ENCODE results near the gene CTNNA3.

CTNNA3 gene

DNA sequence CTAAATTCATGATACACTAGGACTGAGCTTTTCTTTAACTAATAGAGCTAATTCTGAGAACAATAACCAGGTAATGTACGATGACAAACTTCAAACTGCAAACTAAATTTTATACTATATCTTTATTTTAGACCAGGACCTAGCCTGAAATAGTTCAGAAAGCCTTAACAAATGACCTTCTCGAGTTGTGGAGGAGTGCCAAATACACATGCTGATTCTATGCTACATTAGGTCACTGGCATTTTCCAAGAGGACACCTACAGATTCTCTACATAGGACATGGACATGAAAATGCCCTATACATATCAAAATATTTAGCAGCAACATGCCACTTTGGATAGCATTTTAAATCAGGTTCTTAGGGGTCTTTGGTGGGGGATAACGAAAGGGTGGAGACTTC, 814.2 kb downstream of the CTNNA3 start:
- H3K36me3 ChIP-seq (ENCODE audit: control insufficient read depth in 1 of 2, insufficient read depth in 2 of 2, low read length in 2 of 2) = no peaks in the 10 kb centered on the region
- H3K27me3 ChIP-seq (ENCODE audit: low read depth, low read length) = no peaks in the 10 kb centered on the region
- no peaks in the 10 kb centered on the region for H3K9me3 ChIP-seq (ENCODE audit: control insufficient read depth in 1 of 2, low read length in 2 of 2)
- H3K4me3 ChIP-seq (ENCODE audit: low read depth in 1 of 2, low read length in 2 of 2) = no peak overlapping the region
- no peak overlapping the region for H3K27ac ChIP-seq (ENCODE audit: low read length)
- H3K4me1 ChIP-seq (ENCODE audit: control insufficient read depth in 1 of 2, insufficient read depth in 2 of 2, low read length in 2 of 2) = no peaks in the 10 kb centered on the region

DNA sequence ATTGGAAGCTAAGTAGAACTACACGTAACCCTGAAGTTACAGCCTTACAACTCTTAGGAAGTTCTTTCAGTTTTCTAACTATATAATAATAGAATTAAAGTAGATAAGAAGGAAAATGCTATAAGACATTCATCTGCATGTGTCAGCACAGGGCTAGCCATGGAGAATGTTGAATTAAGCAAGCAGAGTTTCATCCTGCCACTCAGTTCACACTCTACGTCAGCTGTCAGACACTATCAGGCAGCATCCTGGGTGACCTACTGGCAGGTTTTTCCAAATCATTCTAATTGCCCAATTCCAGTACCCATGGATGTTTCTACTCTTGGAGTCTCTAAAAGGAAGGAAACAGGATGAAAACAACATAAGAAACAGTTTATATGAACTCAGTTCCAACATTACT, 815.2 kb downstream of the CTNNA3 start:
- Histone ChIP-seq H3K27me3 (ENCODE audit: low read depth, low read length) (no peaks in the 10 kb centered on the region), H3K4me3 (ENCODE audit: low read depth in 1 of 2, low read length in 2 of 2) (no peak overlapping the region), H3K4me1 (ENCODE audit: control insufficient read depth in 1 of 2, insufficient read depth in 2 of 2, low read length in 2 of 2) (no peaks in the 10 kb centered on the region), H3K9me3 (ENCODE audit: control insufficient read depth in 1 of 2, low read length in 2 of 2) (no peaks in the 10 kb centered on the region), H3K27ac (ENCODE audit: low read length) (no peak overlapping the region), H3K36me3 (ENCODE audit: control insufficient read depth in 1 of 2, insufficient read depth in 2 of 2, low read length in 2 of 2) (no peaks in the 10 kb centered on the region)

DNA sequence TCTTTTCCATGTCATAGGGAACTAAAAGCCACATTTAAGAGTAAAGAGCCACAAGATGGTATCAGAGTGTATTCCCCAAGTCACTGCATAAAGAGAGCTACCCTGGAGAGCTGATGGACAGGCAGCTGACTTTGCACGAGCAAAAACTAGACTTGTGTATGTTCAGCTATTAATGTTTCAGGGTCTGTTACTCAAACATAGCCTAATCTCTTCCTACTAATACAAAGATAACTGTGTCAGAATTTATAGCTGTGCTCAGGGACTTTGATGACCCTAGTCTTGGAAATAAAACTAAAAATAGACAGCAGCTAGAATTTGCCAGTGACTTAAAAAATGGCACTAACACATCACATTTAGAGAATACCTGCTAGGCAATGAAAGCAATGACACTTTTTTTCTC, 815.7 kb downstream of the CTNNA3 start:
- Histone ChIP-seq H3K27me3 (ENCODE audit: low read depth, low read length) (no peaks in the 10 kb centered on the region), H3K27ac (ENCODE audit: low read length) (no peak overlapping the region), H3K4me3 (ENCODE audit: low read depth in 1 of 2, low read length in 2 of 2) (no peak overlapping the region), H3K4me1 (ENCODE audit: control insufficient read depth in 1 of 2, insufficient read depth in 2 of 2, low read length in 2 of 2) (no peaks in the 10 kb centered on the region), H3K36me3 (ENCODE audit: control insufficient read depth in 1 of 2, insufficient read depth in 2 of 2, low read length in 2 of 2) (no peaks in the 10 kb centered on the region), H3K9me3 (ENCODE audit: control insufficient read depth in 1 of 2, low read length in 2 of 2) (no peaks in the 10 kb centered on the region)

DNA sequence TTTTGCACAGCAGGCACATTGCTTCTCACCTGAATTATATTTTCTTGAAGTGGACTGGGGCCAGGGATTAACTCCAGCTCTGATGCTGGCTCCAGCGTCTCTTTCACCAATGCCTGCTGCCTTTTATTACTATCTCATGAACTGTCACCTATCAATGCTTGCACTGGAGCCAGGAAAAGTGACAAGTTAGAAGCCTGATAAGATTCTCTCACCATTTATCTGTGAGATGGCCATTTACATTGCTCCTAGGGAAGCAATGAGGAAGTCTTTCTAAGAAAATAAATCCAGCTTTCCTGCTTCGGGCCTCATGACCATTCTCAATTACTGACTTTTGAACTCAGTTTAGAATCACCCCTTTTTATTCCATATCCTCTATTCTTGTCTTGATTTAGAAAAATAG, 818.6 kb downstream of the CTNNA3 start:
- H3K36me3 ChIP-seq (ENCODE audit: control insufficient read depth in 1 of 2, insufficient read depth in 2 of 2, low read length in 2 of 2) = no peaks in the 10 kb centered on the region
- H3K27me3 ChIP-seq (ENCODE audit: low read depth, low read length) = no peaks in the 10 kb centered on the region
- H3K4me3 ChIP-seq (ENCODE audit: low read depth in 1 of 2, low read length in 2 of 2) = no peak overlapping the region
- H3K4me1 ChIP-seq (ENCODE audit: control insufficient read depth in 1 of 2, insufficient read depth in 2 of 2, low read length in 2 of 2) = no peaks in the 10 kb centered on the region
- H3K27ac ChIP-seq (ENCODE audit: low read length) = no peak overlapping the region
- no peaks in the 10 kb centered on the region for H3K9me3 ChIP-seq (ENCODE audit: control insufficient read depth in 1 of 2, low read length in 2 of 2)

DNA sequence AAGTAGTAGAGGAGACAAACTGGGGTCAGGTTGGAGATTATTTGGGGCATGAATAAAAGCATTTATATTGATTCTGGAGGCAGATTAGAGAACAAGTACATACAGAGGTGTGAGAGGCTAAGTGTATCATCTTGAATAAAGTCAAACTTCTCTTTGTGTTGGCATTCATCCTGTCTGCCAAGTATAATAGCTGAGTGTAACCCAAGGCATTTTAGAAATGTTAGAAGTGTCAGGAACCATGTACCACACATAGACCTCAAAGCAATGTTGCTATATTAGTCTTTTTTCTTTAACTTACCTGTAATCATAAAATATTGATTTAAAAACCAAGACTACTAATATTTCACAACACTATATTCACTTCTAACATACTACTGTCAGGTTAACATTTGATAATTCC, 826.4 kb downstream of the CTNNA3 start:
- no peaks in the 10 kb centered on the region for H3K27me3 ChIP-seq (ENCODE audit: low read depth, low read length)
- no peak overlapping the region for H3K27ac ChIP-seq (ENCODE audit: low read length)
- H3K4me3 ChIP-seq (ENCODE audit: low read depth in 1 of 2, low read length in 2 of 2) = no peak overlapping the region
- no peaks in the 10 kb centered on the region for H3K36me3 ChIP-seq (ENCODE audit: control insufficient read depth in 1 of 2, insufficient read depth in 2 of 2, low read length in 2 of 2)
- H3K4me1 ChIP-seq (ENCODE audit: control insufficient read depth in 1 of 2, insufficient read depth in 2 of 2, low read length in 2 of 2) = no peaks in the 10 kb centered on the region
- no peaks in the 10 kb centered on the region for H3K9me3 ChIP-seq (ENCODE audit: control insufficient read depth in 1 of 2, low read length in 2 of 2)

DNA sequence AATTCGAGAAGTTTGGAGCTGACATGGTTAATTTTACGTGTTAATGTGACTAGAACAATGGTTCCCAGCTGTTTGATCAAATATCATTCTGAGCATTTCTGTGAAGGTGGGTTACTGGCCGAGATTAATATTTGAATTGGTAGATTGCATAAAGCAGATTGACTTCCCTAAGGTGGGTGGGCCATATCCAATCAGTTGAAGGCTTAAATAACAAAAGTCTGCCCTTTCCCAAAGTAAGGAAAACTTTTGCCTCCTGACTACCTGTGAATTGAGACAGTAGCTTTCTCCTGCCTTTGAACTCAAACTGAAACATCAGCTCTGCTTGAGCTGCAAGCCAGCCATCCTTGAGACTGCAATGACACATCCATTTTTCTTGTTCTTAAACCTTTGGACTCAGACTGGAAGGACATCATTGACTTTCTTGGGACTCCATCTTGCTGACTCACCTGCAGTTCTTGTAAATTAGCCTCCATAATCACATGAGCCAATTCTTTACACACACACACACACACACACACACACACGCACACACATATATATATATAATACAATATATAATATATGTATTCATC, 833.2 kb downstream of the CTNNA3 start:
- Histone ChIP-seq H3K4me3 (ENCODE audit: low read depth in 1 of 2, low read length in 2 of 2) (no peak overlapping the region), H3K4me1 (ENCODE audit: control insufficient read depth in 1 of 2, insufficient read depth in 2 of 2, low read length in 2 of 2) (no peaks in the 10 kb centered on the region), H3K27ac (ENCODE audit: low read length) (no peak overlapping the region), H3K27me3 (ENCODE audit: low read depth, low read length) (no peaks in the 10 kb centered on the region), H3K36me3 (ENCODE audit: control insufficient read depth in 1 of 2, insufficient read depth in 2 of 2, low read length in 2 of 2) (no peaks in the 10 kb centered on the region), H3K9me3 (ENCODE audit: control insufficient read depth in 1 of 2, low read length in 2 of 2) (no peaks in the 10 kb centered on the region)

DNA sequence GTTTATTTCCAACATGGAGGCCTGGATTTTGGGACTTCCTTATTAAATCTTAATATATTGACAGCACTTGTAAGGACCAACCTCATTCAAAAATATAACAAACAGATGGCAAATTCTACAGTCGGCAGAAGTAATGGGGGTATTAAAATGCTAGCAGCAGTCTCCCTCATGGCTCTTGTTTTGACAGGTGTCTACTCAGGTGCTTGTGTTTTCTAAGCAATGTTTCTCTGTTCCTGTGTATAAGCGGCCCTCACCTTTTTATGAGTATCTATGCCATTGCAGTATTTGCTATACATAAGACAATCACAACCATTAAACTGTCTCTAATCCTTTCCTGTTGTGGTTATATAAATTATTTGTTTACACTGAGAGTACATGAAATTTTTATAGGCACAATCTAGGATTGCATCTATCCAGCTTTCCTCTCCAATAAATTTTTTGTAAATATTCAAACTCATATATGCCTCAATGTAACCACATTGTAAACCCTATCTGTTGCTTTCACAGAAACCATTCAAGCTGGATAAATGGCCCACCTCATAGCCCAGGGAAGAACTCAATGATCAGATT, 835.5 kb downstream of the CTNNA3 start:
- H3K27ac ChIP-seq (ENCODE audit: low read length) = no peak overlapping the region
- H3K9me3 ChIP-seq (ENCODE audit: control insufficient read depth in 1 of 2, low read length in 2 of 2) = no peaks in the 10 kb centered on the region
- no peaks in the 10 kb centered on the region for H3K36me3 ChIP-seq (ENCODE audit: control insufficient read depth in 1 of 2, insufficient read depth in 2 of 2, low read length in 2 of 2)
- no peaks in the 10 kb centered on the region for H3K27me3 ChIP-seq (ENCODE audit: low read depth, low read length)
- no peak overlapping the region for H3K4me3 ChIP-seq (ENCODE audit: low read depth in 1 of 2, low read length in 2 of 2)
- H3K4me1 ChIP-seq (ENCODE audit: control insufficient read depth in 1 of 2, insufficient read depth in 2 of 2, low read length in 2 of 2) = no peaks in the 10 kb centered on the region

DNA sequence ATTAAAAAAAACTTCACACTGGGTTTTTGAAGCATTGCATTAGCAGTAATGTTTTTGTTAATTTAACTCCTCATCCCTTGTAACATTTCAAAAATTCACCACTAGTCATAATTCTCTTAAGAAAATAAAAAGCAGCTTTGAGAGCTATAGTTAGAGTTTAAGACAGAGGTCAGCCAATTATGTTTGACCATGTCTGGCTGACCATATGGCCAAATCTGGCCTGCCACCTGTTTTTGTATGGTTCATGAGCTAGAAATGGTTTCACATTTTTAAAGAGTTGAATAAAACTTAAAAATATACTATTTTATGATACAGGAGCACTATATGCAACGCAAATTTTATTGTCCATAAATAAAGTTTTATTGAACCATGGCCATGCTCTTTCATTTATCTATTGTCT, 843.2 kb downstream of the CTNNA3 start:
- no peaks in the 10 kb centered on the region for H3K4me1 ChIP-seq (ENCODE audit: control insufficient read depth in 1 of 2, insufficient read depth in 2 of 2, low read length in 2 of 2)

DNA sequence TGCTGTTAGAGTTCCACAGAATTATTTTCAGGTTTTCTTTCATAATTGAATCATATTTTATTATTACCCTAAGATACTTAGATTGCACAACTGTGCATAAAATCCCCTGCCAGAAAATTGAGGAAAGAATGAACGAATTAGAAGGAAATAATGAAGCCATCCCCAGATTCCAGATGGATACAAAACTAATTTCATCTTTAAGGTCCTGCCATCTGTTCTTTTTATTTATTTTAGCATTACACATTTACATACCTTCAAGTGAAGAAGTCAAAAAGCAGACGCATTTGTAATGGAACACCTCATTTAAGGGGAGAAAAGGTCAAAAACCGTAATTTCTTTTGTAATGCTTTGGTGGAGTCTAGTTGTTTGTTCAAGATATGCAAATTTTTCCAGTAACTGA, 847.1 kb downstream of the CTNNA3 start:
- Histone ChIP-seq H3K36me3 (ENCODE audit: control insufficient read depth in 1 of 2, insufficient read depth in 2 of 2, low read length in 2 of 2) (no peaks in the 10 kb centered on the region), H3K27ac (ENCODE audit: low read length) (no peak overlapping the region), H3K27me3 (ENCODE audit: low read depth, low read length) (no peaks in the 10 kb centered on the region), H3K9me3 (ENCODE audit: control insufficient read depth in 1 of 2, low read length in 2 of 2) (no peaks in the 10 kb centered on the region), H3K4me3 (ENCODE audit: low read depth in 1 of 2, low read length in 2 of 2) (no peak overlapping the region), H3K4me1 (ENCODE audit: control insufficient read depth in 1 of 2, insufficient read depth in 2 of 2, low read length in 2 of 2) (no peaks in the 10 kb centered on the region)

More for the DNA sequence above, 843.2 kb downstream of the CTNNA3 start:
- Histone ChIP-seq H3K36me3 (ENCODE audit: control insufficient read depth in 1 of 2, insufficient read depth in 2 of 2, low read length in 2 of 2) (no peaks in the 10 kb centered on the region), H3K27me3 (ENCODE audit: low read depth, low read length) (no peaks in the 10 kb centered on the region), H3K4me3 (ENCODE audit: low read depth in 1 of 2, low read length in 2 of 2) (no peak overlapping the region), H3K9me3 (ENCODE audit: control insufficient read depth in 1 of 2, low read length in 2 of 2) (no peaks in the 10 kb centered on the region), H3K27ac (ENCODE audit: low read length) (no peak overlapping the region)

DNA sequence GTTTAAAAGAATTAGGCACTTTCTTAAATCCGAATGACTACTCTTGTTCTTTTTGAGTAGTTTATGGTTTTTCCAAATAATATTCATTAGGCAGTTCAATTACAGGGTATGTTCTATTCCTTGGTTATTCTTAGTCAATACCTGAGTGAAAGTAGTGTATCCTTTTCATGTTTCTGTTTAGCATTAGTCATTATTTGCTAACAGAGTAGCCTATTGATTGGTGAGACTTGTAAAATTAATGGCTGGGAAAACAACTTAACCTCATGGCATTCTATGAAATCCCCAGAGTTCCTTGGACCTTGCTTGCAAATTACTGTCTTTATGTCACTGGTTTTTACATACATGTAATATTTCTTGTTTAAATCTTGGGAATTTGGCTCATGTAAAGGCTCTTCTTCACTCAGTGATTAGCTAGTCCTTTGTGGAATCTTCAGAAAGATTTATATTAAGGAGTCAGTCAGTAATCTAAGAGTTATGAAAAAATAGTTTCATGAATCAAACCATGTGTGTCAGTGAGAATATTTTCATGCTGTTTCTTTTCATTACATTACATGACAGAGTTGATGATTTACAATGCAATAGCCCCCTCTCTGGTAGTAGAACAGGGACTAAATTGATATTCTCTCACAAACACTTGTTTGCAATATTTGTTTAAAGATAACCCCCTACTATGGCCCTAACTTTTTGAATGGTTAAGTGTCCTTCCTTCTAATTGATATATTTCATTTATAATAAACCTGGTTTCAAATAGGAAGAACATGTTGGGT, 851.6 kb downstream of the CTNNA3 start:
- H3K9me3 ChIP-seq (ENCODE audit: control insufficient read depth in 1 of 2, low read length in 2 of 2) = no peaks in the 10 kb centered on the region
- H3K4me3 ChIP-seq (ENCODE audit: low read depth in 1 of 2, low read length in 2 of 2) = no peak overlapping the region
- no peaks in the 10 kb centered on the region for H3K27me3 ChIP-seq (ENCODE audit: low read depth, low read length)
- no peaks in the 10 kb centered on the region for H3K4me1 ChIP-seq (ENCODE audit: control insufficient read depth in 1 of 2, insufficient read depth in 2 of 2, low read length in 2 of 2)
- no peak overlapping the region for H3K27ac ChIP-seq (ENCODE audit: low read length)
- no peaks in the 10 kb centered on the region for H3K36me3 ChIP-seq (ENCODE audit: control insufficient read depth in 1 of 2, insufficient read depth in 2 of 2, low read length in 2 of 2)

DNA sequence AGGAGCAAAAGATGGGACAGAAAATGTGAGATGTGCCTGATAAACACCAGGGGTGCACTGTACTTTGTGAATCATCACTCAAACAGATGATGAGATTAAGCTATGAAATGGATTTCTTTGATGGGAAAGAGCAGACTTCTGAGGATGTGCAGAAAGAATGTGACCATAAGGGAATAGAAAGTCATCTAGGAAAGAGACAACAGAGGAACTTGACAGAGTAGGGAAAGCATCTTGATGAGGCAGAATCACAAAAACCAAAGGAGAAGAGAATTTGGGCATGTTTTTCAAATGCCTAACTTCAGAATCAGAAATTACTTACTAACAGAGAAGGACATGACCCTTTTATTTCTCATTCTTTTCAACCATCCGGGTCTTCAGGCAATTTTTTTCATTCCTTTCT, 852.6 kb downstream of the CTNNA3 start:
- Histone ChIP-seq H3K36me3 (ENCODE audit: control insufficient read depth in 1 of 2, insufficient read depth in 2 of 2, low read length in 2 of 2) (no peaks in the 10 kb centered on the region), H3K9me3 (ENCODE audit: control insufficient read depth in 1 of 2, low read length in 2 of 2) (no peaks in the 10 kb centered on the region), H3K27ac (ENCODE audit: low read length) (no peak overlapping the region), H3K4me3 (ENCODE audit: low read depth in 1 of 2, low read length in 2 of 2) (no peak overlapping the region), H3K4me1 (ENCODE audit: control insufficient read depth in 1 of 2, insufficient read depth in 2 of 2, low read length in 2 of 2) (no peaks in the 10 kb centered on the region), H3K27me3 (ENCODE audit: low read depth, low read length) (no peaks in the 10 kb centered on the region)

DNA sequence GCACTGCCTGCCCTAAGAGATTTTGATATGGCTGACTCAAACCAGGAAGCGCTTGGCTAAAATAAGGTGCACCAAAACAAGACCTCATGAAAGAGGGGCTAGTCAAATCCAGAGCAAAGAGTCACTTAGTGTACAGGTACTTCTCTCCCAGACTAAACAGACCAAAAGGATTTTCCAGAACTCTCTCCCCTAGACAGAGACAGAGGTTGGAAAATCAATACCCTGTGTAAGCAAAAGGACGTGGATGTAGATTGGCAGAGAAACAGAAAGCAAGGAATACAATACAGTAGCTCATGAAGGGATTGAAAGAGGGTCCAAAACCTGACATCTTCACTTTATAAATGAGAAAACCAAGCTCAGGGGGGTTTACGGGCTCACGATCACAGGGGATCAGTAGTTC, 853.1 kb downstream of the CTNNA3 start:
- Histone ChIP-seq H3K4me1 (ENCODE audit: control insufficient read depth in 1 of 2, insufficient read depth in 2 of 2, low read length in 2 of 2) (no peaks in the 10 kb centered on the region), H3K27ac (ENCODE audit: low read length) (no peak overlapping the region), H3K36me3 (ENCODE audit: control insufficient read depth in 1 of 2, insufficient read depth in 2 of 2, low read length in 2 of 2) (no peaks in the 10 kb centered on the region), H3K4me3 (ENCODE audit: low read depth in 1 of 2, low read length in 2 of 2) (no peak overlapping the region), H3K9me3 (ENCODE audit: control insufficient read depth in 1 of 2, low read length in 2 of 2) (no peaks in the 10 kb centered on the region), H3K27me3 (ENCODE audit: low read depth, low read length) (no peaks in the 10 kb centered on the region)

All from muscle layer of duodenum (tissue), 2 donors.